ENCODE data around the gene AKT3.

- TF ChIP-seq EZH2phosphoT487 (IDR thresholded peaks at IDR 0.05; ENCODE audit: borderline replicate concordance) = no peak
- no peak for TF ChIP-seq CTCF (conservative IDR thresholded peaks at IDR 0.05; ENCODE audit: low read length)
Observed at GRCh38 chr1:243543501-243543900, 306.5 kb downstream of the AKT3 start.
